GM18502 (cell line): ENCODE measurements around the gene GALE.
A peak's percentile ranks its signal among the peaks of the same experiment; 100 is the strongest.
"Not testable (repeated sequence)": the region's sequence is repeated elsewhere in the genome, so short reads cannot be mapped to it uniquely, and the experiment has no call there.

Experiments used
- ATAC-seq: cut with Tn5 transposase; IDR thresholded peaks from one replicate; pipeline ENCODE4 v1.9.1; 2021; ENCODE audit warnings: mild to moderate bottlenecking; ENCODE audit not compliant: unreplicated experiment, poor library complexity

Gene GALE

GRCh38 chr1:23810818-23811540 is 10.4 kb upstream of the GALE start:
- ATAC-seq: peak; percentile 50

- peak; percentile 62 for ATAC-seq
Measured at GRCh38 chr1:23809751-23810171, 9.2 kb upstream of the GALE start.

- ATAC-seq: no peak
Measured at GRCh38 chr1:23807453-23807852, 6.9 kb upstream of the GALE start.

GRCh38 chr1:23806280-23806679 is 5.7 kb upstream of the GALE start:
- no peak for ATAC-seq

- ATAC-seq: no peak
Measured at GRCh38 chr1:23805025-23805424, 4.5 kb upstream of the GALE start.

GRCh38 chr1:23804183-23804835 is 3.8 kb upstream of the GALE start:
- no peak for ATAC-seq

GRCh38 chr1:23803674-23804073 is 3.1 kb upstream of the GALE start:
- no peak for ATAC-seq

- ATAC-seq: not testable (repeated sequence)
Measured at GRCh38 chr1:23802809-23803342, 2.3 kb upstream of the GALE start.

GRCh38 chr1:23801876-23802275 is 1.3 kb upstream of the GALE start:
- ATAC-seq: no peak

GRCh38 chr1:23801338-23801748 is 789 bp upstream of the GALE start:
- ATAC-seq: no peak

- no peak for ATAC-seq
Measured at GRCh38 chr1:23799570-23800399, 769 bp downstream of the GALE start.

GRCh38 chr1:23799255-23799569 is 1.3 kb downstream of the GALE start:
- ATAC-seq: no peak

- no peak for ATAC-seq
Measured at GRCh38 chr1:23798662-23799142, 1.9 kb downstream of the GALE start.

- ATAC-seq: no peak
Measured at GRCh38 chr1:23797478-23798448, 2.8 kb downstream of the GALE start.

- no peak for ATAC-seq
Measured at GRCh38 chr1:23796466-23797271, 3.9 kb downstream of the GALE start.

GRCh38 chr1:23795676-23796465 is 4.7 kb downstream of the GALE start:
- ATAC-seq: no peak

GRCh38 chr1:23794732-23795182 is 5.8 kb downstream of the GALE start:
- ATAC-seq: not testable (repeated sequence)
